Caco-2 (cell line): ENCODE data around the gene AUH. TPM values are rescaled to one million over a fixed set of nuclear protein-coding genes. Genes with fewer than 3 reads are reported as not detected.

Source experiments
- BruUV-seq: library from RNA; stranded (reverse); fragments of 400-500 nt; replicated peaks from 2 replicates; lab custom pipeline; 2021; lab: Mats Ljungman, UMichigan
- CTCF ChIA-PET: fragments of 300-600 bp; sonication (Branson Sonifier 250); formaldehyde crosslinking; loops from one replicate; lab custom pipeline; 2022; ENCODE audit warnings: antibody characterized with exemption; lab: Charles Lee
- POLR2A ChIA-PET: fragments of 300-600 bp; sonication (Branson Sonifier 250); formaldehyde crosslinking; loops from one replicate; lab custom pipeline; 2022; ENCODE audit warnings: antibody characterized with exemption; lab: Charles Lee
- DNase-seq, 2 experiments: peaks; one replicate each; pipeline versions ENCODE4 v3.0.0 to v3.0.0-alpha.2; 2020 to 2022
- H3K27me3 ChIP-seq: replicated peaks from 2 replicates; pipeline ENCODE4 v1.6.0; 2011; ENCODE audit warnings: low read length; ENCODE audit not compliant: control insufficient read depth, insufficient read depth
- H3K36me3 ChIP-seq: 2 replicates; pipeline ENCODE4 v1.5.1; 2011; ENCODE audit warnings: low read length; ENCODE audit not compliant: control insufficient read depth, insufficient read depth
- H3K4me1 ChIP-seq: fragments of 250-450 bp; sonication (Bioruptor Pico); 2 replicates; pipeline ENCODE4 v1.5.1; 2020; ENCODE audit warnings: mild to moderate bottlenecking
- H3K4me3 ChIP-seq: 2 replicates; pipeline ENCODE4 v1.5.1; 2011; ENCODE audit warnings: low read depth, mild to moderate bottlenecking, control low read depth, low read length
- H3K9me3 ChIP-seq: fragments of 250-450 bp; sonication (Bioruptor Pico); 2 replicates; pipeline ENCODE4 v1.5.1; 2020; ENCODE audit warnings: mild to moderate bottlenecking, moderate library complexity
- H3K27ac Mint-ChIP-seq: one replicate; pipeline ENCODE4 v1.8.0; 2022; ENCODE audit warnings: mixed read lengths; ENCODE audit not compliant: unreplicated experiment
- H3K27me3 Mint-ChIP-seq: one replicate; pipeline ENCODE4 v1.8.0; 2022; ENCODE audit warnings: mixed read lengths; ENCODE audit not compliant: insufficient read depth, unreplicated experiment
- H3K36me3 Mint-ChIP-seq: one replicate; pipeline ENCODE4 v1.8.0; 2022; ENCODE audit warnings: mild to moderate bottlenecking, mixed read lengths; ENCODE audit not compliant: insufficient read depth, unreplicated experiment
- H3K4me1 Mint-ChIP-seq: one replicate; pipeline ENCODE4 v1.8.0; 2022; ENCODE audit warnings: low read depth, mixed read lengths; ENCODE audit not compliant: unreplicated experiment
- H3K4me3 Mint-ChIP-seq: one replicate; pipeline ENCODE4 v1.8.0; 2022; ENCODE audit warnings: mild to moderate bottlenecking, moderate library complexity, mixed read lengths; ENCODE audit not compliant: unreplicated experiment
- H3K9me3 Mint-ChIP-seq: one replicate; pipeline ENCODE4 v1.8.0; 2022; ENCODE audit warnings: mixed read lengths; ENCODE audit not compliant: unreplicated experiment
- intact Hi-C: fragments of 100-400 bp; cut with micrococcal nuclease; formaldehyde crosslinking; loops from one replicate; pipeline ENCODE4 v1.10.0; 2022; ENCODE audit not compliant: unreplicated experiment
- total RNA-seq: library from RNA; stranded (reverse); gene quantifications from 2 replicates; pipeline ENCODE4 v1.2.3, GENCODE V29; 2022
- TF ChIP-seq, protein P1 (sequence below), 2 experiments: fragments of 200-600 bp in 1 of 2; IDR thresholded peaks; 1 replicate in 1 of 2; 2 replicates in 1 of 2; pipeline versions ENCODE4 v1.5.1 to v1.8.0; 2011 to 2022; ENCODE audit warnings: antibody characterized with exemption in 1 of 2, control low read depth in 1 of 2, inconsistent platforms in 1 of 2, low read depth in 1 of 2, low read length in 1 of 2, mild to moderate bottlenecking in 1 of 2, moderate library complexity in 1 of 2; ENCODE audit not compliant: insufficient read depth in 1 of 2, severe bottlenecking in 1 of 2, unreplicated experiment in 1 of 2

Gene AUH
- total RNA-seq, 1 experiment from 2014 or later: 10.3 TPM

DNA sequence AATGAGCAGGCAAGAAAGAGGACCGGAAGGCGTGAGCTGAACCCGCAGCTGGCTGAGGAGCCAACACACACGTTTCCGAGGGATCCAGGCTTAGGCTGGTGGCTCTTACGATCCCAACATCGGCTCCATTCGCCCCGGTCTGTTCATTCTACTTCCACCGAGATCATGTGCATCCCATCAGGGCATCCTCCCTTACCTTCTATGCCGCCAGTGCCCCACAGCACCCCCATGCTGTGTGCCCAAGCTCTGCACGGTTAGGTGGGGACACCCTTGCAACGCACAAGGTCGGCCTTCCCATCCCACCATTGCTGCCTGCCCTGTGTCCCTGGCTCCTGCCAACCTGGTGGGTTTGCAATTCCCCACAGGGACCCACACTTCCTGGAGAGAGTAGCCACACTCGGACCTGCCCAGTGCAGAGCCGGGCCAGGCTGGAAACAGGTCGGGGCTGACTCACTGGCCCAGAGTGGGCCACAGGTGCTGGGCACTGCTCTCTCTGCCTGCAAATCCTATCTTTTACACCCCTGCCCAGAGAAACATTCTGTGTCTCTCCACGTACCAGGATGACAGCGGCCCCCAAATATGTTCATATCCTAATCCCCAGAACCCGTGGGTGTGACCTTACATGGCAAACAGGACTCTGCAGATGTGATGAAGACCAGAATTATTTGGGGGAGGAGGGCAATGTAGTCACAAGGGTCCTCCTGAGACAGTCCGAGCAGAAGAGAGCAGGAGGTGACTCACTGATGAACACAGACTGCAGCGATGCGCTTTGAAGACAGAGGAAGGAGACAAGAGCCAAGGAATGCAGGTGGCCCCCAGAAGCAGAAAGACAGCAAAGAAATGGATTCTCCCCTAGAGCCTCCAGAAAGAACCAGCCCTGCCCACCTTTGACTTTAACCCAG is 182.2 kb downstream of the AUH start:
- no peak overlapping the region for H3K4me3 ChIP-seq
- Mint-ChIP-seq H3K36me3 (no peaks in the 10 kb centered on the region), H3K9me3 (no peaks in the 10 kb centered on the region), H3K27ac (no peak overlapping the region), H3K27me3 (no peaks in the 10 kb centered on the region), H3K4me3 (no peak overlapping the region), H3K4me1 (no peaks in the 10 kb centered on the region)
- BruUV-seq: no TSS peak
- no peaks in the 10 kb centered on the region for H3K9me3 ChIP-seq
- intact Hi-C loops: no loop called here
- DNase-seq: no peak
- no peaks in the 10 kb centered on the region for H3K36me3 ChIP-seq
- ChIA-PET POLR2A (no interaction called here), CTCF (no interaction called here)
- TF ChIP-seq, protein P1, sequence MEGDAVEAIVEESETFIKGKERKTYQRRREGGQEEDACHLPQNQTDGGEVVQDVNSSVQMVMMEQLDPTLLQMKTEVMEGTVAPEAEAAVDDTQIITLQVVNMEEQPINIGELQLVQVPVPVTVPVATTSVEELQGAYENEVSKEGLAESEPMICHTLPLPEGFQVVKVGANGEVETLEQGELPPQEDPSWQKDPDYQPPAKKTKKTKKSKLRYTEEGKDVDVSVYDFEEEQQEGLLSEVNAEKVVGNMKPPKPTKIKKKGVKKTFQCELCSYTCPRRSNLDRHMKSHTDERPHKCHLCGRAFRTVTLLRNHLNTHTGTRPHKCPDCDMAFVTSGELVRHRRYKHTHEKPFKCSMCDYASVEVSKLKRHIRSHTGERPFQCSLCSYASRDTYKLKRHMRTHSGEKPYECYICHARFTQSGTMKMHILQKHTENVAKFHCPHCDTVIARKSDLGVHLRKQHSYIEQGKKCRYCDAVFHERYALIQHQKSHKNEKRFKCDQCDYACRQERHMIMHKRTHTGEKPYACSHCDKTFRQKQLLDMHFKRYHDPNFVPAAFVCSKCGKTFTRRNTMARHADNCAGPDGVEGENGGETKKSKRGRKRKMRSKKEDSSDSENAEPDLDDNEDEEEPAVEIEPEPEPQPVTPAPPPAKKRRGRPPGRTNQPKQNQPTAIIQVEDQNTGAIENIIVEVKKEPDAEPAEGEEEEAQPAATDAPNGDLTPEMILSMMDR (IDR thresholded peaks at IDR 0.05; ENCODE audit: insufficient read depth in 1 of 2, low read depth in 1 of 2, low read length in 1 of 2, severe bottlenecking in 1 of 2, unreplicated experiment in 1 of 2): no peak
- H3K27me3 ChIP-seq: no peaks in the 10 kb centered on the region
- H3K4me1 ChIP-seq: no peaks in the 10 kb centered on the region

DNA sequence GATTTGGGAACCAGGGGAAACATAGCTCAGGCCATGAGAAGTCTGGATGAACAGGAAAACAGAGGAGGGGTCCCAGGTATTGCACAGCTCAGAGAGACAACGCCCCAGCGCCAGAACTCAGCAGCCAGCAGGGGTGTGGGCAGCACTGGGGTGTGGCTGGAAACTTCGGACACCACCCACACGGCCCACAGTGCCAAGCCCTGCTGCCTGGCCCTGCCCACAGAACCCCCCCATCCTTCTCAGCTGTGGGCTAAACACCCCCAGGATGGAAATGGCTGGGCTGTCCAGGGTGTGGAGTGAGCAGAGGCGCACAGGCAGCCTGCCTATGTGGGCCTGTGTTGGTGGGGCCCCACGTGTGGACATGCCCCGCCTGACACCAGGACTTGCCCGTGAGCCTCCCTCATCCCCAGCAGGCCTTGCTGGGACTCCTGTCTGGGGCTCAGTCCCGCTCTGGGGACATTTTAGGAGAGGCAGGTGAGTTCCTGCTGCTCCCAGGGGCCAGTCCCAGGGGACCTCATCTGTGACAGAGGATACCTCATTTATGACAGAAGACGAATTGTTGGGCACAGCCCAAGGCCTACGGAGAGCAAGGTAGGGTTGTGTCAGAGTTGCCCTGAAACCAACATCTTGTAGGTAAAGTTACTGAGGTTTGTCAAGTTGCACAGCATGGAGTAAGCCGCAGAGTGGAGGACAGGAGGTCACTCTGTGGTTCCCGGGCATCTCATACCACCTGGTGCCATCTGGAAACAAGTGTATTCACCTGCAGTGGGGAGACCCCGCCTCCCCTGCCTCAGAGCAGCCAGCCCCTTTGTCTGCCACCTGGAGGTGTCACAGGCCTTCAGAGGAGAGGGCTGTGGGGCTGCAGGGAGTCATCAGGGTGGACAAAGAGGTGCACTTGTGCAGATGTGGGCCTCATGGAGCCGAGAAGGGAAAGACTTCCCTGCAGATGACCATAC is 183.2 kb downstream of the AUH start:
- CTCF ChIA-PET: no interaction called here
- TF ChIP-seq, protein P1 (IDR thresholded peaks at IDR 0.05; ENCODE audit: insufficient read depth in 1 of 2, low read depth in 1 of 2, low read length in 1 of 2, severe bottlenecking in 1 of 2, unreplicated experiment in 1 of 2): no peak
- Mint-ChIP-seq H3K9me3 (no peaks in the 10 kb centered on the region), H3K27ac (no peak overlapping the region), H3K27me3 (no peaks in the 10 kb centered on the region), H3K4me1 (no peaks in the 10 kb centered on the region), H3K4me3 (no peak overlapping the region), H3K36me3 (no peaks in the 10 kb centered on the region)
- no peaks in the 10 kb centered on the region for H3K9me3 ChIP-seq
- no peaks in the 10 kb centered on the region for H3K4me1 ChIP-seq
- no peak for DNase-seq
- BruUV-seq: no TSS peak
- no peaks in the 10 kb centered on the region for H3K36me3 ChIP-seq
- no peak overlapping the region for H3K4me3 ChIP-seq
- POLR2A ChIA-PET: no interaction called here
- intact Hi-C loops: no loop called here
- no peaks in the 10 kb centered on the region for H3K27me3 ChIP-seq

- intact Hi-C loops: no loop called here
- Mint-ChIP-seq H3K27ac (no peak overlapping the region), H3K36me3 (no peaks in the 10 kb centered on the region), H3K27me3 (no peaks in the 10 kb centered on the region), H3K9me3 (no peaks in the 10 kb centered on the region), H3K4me3 (no peak overlapping the region), H3K4me1 (no peaks in the 10 kb centered on the region)
- BruUV-seq: no TSS peak
- no peak for DNase-seq
- no peaks in the 10 kb centered on the region for H3K27me3 ChIP-seq
- CTCF ChIA-PET: no interaction called here
- POLR2A ChIA-PET: no interaction called here
- H3K4me3 ChIP-seq: no peak overlapping the region
- H3K9me3 ChIP-seq: no peaks in the 10 kb centered on the region
- no peaks in the 10 kb centered on the region for H3K36me3 ChIP-seq
- H3K4me1 ChIP-seq: no peaks in the 10 kb centered on the region
- TF ChIP-seq, protein P1 (IDR thresholded peaks at IDR 0.05; ENCODE audit: insufficient read depth in 1 of 2, low read depth in 1 of 2, low read length in 1 of 2, severe bottlenecking in 1 of 2, unreplicated experiment in 1 of 2): no peak
Observed at GRCh38 chr9:91177661-91178280, 183.9 kb downstream of the AUH start.
